HEK293 (cell line): Measurements from ENCODE around the gene RNF149.

Experiments
- CTCF ChIA-PET: fragments of 350-600 bp; formaldehyde crosslinking; extraction: SDS; loops from one replicate; lab custom pipeline; 2021; ENCODE audit warnings: antibody characterized with exemption; lab: Yijun Ruan, JAX
- POLR2A ChIA-PET: fragments of 300-600 bp; formaldehyde crosslinking; extraction: SDS; loops from one replicate; lab custom pipeline; 2020; ENCODE audit warnings: antibody characterized with exemption, inconsistent platforms; lab: Yijun Ruan, JAX
- H3K27ac ChIP-seq: fragments of 200-500 bp; sonication (Bioruptor generic); 2 replicates; pipeline ENCODE4 v1.5.1; 2014; ENCODE audit warnings: low read depth, low read length, control low read depth, inconsistent platforms; ENCODE audit errors: extremely low read depth
- H3K36me3 ChIP-seq, 2 experiments: fragments of 200-500 bp in 1 of 2; sonication (Bioruptor generic) in 1 of 2; 1 replicate in 1 of 2; 2 replicates in 1 of 2; pipeline ENCODE4 v1.5.1; 2014 to 2017; ENCODE audit warnings: inconsistent platforms in 2 of 2, low read length in 2 of 2; ENCODE audit not compliant: control insufficient read depth in 2 of 2, insufficient read depth in 1 of 2
- H3K4me1 ChIP-seq: fragments of 200-500 bp; sonication (Bioruptor generic); 2 replicates; pipeline ENCODE4 v1.5.1; 2014; ENCODE audit warnings: mild to moderate bottlenecking, low read length, inconsistent platforms; ENCODE audit not compliant: control insufficient read depth, insufficient read depth
- H3K4me3 ChIP-seq: 2 replicates; pipeline ENCODE4 v1.5.1; 2011; ENCODE audit warnings: low read depth, mild to moderate bottlenecking, control low read depth, low read length, moderate library complexity
- H3K9me3 ChIP-seq: fragments of 200-500 bp; sonication (Bioruptor generic); 2 replicates; pipeline ENCODE4 v1.5.1; 2014; ENCODE audit warnings: low read depth, low read length, inconsistent platforms; ENCODE audit not compliant: control insufficient read depth, insufficient read depth
- BCL11A ChIP-seq: fragments of 450-650 bp; formaldehyde crosslinking; IDR thresholded peaks from 2 replicates; pipeline ENCODE4 v1.5.1; 2016; ENCODE audit warnings: low read depth, missing biosample characterization, missing genetic modification characterization
- IKZF3 ChIP-seq: fragments of 450-650 bp; IDR thresholded peaks from 2 replicates; pipeline ENCODE4 v1.5.0; 2018; ENCODE audit warnings: missing biosample characterization, mild to moderate bottlenecking, missing genetic modification characterization, moderate library complexity
- KLF1 ChIP-seq: fragments of 450-650 bp; formaldehyde crosslinking; IDR thresholded peaks from 2 replicates; pipeline ENCODE4 v1.5.1; 2016; ENCODE audit warnings: missing biosample characterization, missing genetic modification characterization
- MYNN ChIP-seq: fragments of 450-650 bp; formaldehyde crosslinking; IDR thresholded peaks from 2 replicates; pipeline ENCODE4 v1.5.1; 2016; ENCODE audit warnings: missing biosample characterization, missing genetic modification characterization, borderline replicate concordance
- SCRT1 ChIP-seq: fragments of 450-650 bp; formaldehyde crosslinking; IDR thresholded peaks from 2 replicates; pipeline ENCODE4 v1.5.1; 2016; ENCODE audit warnings: missing biosample characterization, missing genetic modification characterization, borderline replicate concordance
- SP7 ChIP-seq: fragments of 450-650 bp; formaldehyde crosslinking; IDR thresholded peaks from 2 replicates; pipeline ENCODE4 v1.5.1; 2016; ENCODE audit warnings: missing biosample characterization, missing genetic modification characterization
- ZBTB20 ChIP-seq: fragments of 450-650 bp; formaldehyde crosslinking; IDR thresholded peaks from 2 replicates; pipeline ENCODE4 v1.5.1; 2016; ENCODE audit warnings: missing biosample characterization, missing genetic modification characterization
- ZNF138 ChIP-seq: fragments of 450-650 bp; formaldehyde crosslinking; IDR thresholded peaks from 2 replicates; pipeline ENCODE4 v1.5.1; 2016; ENCODE audit warnings: missing biosample characterization, missing genetic modification characterization, borderline replicate concordance
- ZNF223 ChIP-seq: fragments of 450-650 bp; formaldehyde crosslinking; IDR thresholded peaks from 2 replicates; pipeline ENCODE4 v1.5.1; 2016; ENCODE audit warnings: missing biosample characterization, missing genetic modification characterization
- ZNF324 ChIP-seq: fragments of 450-650 bp; formaldehyde crosslinking; IDR thresholded peaks from 2 replicates; pipeline ENCODE4 v1.5.1; 2016; ENCODE audit warnings: missing biosample characterization, missing genetic modification characterization
- ZNF350 ChIP-seq: fragments of 450-650 bp; formaldehyde crosslinking; IDR thresholded peaks from 2 replicates; pipeline ENCODE4 v1.5.0; 2017; ENCODE audit warnings: missing biosample characterization, mild to moderate bottlenecking, missing genetic modification characterization
- ZNF416 ChIP-seq: fragments of 450-650 bp; formaldehyde crosslinking; IDR thresholded peaks from 2 replicates; pipeline ENCODE4 v1.5.1; 2016; ENCODE audit warnings: missing biosample characterization, missing genetic modification characterization
- ZNF514 ChIP-seq: fragments of 450-650 bp; formaldehyde crosslinking; IDR thresholded peaks from 2 replicates; pipeline ENCODE4 v1.5.1; 2016; ENCODE audit warnings: missing biosample characterization, missing genetic modification characterization
- ZNF529 ChIP-seq: fragments of 450-650 bp; formaldehyde crosslinking; IDR thresholded peaks from 2 replicates; pipeline ENCODE4 v1.5.1; 2017; ENCODE audit warnings: missing genetic modification characterization, missing biosample characterization; ENCODE audit not compliant: insufficient replicate concordance
- ZNF558 ChIP-seq: fragments of 450-650 bp; formaldehyde crosslinking; IDR thresholded peaks from 2 replicates; pipeline ENCODE4 v1.5.1; 2016; ENCODE audit warnings: missing biosample characterization, missing genetic modification characterization
- ZNF585B ChIP-seq: fragments of 450-650 bp; formaldehyde crosslinking; IDR thresholded peaks from 2 replicates; pipeline ENCODE4 v1.5.1; 2016; ENCODE audit warnings: missing biosample characterization, missing genetic modification characterization
- ZNF654 ChIP-seq: fragments of 450-650 bp; formaldehyde crosslinking; IDR thresholded peaks from 2 replicates; pipeline ENCODE4 v1.5.1; 2016; ENCODE audit warnings: low read depth, missing biosample characterization, missing genetic modification characterization
- TF ChIP-seq, protein P1 (sequence below): fragments of 450-650 bp; formaldehyde crosslinking; IDR thresholded peaks from 2 replicates; pipeline ENCODE4 v1.5.1; 2016; ENCODE audit warnings: missing biosample characterization, missing genetic modification characterization
- TF ChIP-seq, protein P2 (sequence below): fragments of 450-650 bp; formaldehyde crosslinking; IDR thresholded peaks from 2 replicates; pipeline ENCODE4 v1.5.1; 2016; ENCODE audit warnings: missing biosample characterization, missing genetic modification characterization

Gene RNF149

DNA sequence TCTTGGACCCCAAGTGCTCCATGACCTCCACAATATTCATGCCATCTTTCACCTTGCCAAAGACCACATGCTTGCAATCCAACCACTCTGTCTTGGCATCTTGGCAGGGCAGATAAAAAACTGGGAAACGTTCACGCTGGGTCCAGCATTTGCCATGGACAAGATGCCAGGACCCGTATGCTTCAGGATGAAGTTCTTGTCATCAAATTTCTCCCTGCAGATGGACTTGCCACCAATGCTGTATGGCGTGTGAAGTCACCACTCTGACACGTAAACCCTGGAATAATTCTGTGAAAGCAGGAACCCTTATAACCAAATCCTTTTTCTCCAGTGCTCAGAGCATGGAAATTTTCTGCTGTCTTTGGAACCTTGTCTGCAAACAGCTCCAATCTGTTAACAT is 34.4 kb downstream of the RNF149 start (continued):
- TF ChIP-seq MYNN (tag by site-specific recombination) (no peak), SCRT1 (tag by site-specific recombination) (no peak), IKZF3 (tag by site-specific recombination) (no peak)

DNA sequence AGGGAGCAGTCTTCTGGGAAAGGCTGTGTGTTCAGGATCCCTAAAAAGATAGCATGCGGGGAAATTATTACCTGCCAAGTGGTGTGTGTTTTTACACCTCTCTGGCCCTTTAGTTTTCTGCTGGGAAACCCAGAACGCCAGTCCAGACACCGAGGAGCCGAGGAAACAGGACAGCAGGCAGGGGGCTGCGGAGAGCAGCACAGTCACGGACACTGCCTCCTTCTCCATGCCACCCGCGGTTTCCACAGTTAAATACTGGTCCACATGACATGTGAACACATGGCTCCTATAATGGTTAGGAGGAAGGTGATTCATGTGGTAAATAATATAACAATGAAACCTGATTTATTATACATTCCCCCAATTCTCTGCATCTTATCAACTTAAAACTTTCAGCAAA is 35.4 kb downstream of the RNF149 start:
- no peak for TF ChIP-seq ZNF350 (tag by site-specific recombination)
- TF ChIP-seq ZNF416 (tag by site-specific recombination): no peak
- no peak for TF ChIP-seq ZNF654
- TF ChIP-seq ZNF514 (tag by site-specific recombination): no peak
- TF ChIP-seq ZNF324 (tag by site-specific recombination): no peak
- TF ChIP-seq ZBTB20 (tag by site-specific recombination): no peak
- TF ChIP-seq ZNF558: no peak
- TF ChIP-seq, protein P1, sequence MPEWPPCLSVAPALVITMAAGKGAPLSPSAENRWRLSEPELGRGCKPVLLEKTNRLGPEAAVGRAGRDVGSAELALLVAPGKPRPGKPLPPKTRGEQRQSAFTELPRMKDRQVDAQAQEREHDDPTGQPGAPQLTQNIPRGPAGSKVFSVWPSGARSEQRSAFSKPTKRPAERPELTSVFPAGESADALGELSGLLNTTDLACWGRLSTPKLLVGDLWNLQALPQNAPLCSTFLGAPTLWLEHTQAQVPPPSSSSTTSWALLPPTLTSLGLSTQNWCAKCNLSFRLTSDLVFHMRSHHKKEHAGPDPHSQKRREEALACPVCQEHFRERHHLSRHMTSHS: no peak
- TF ChIP-seq ZNF223 (tag by site-specific recombination): no peak
- TF ChIP-seq ZNF585B (tag by site-specific recombination): no peak
- TF ChIP-seq, protein P2, sequence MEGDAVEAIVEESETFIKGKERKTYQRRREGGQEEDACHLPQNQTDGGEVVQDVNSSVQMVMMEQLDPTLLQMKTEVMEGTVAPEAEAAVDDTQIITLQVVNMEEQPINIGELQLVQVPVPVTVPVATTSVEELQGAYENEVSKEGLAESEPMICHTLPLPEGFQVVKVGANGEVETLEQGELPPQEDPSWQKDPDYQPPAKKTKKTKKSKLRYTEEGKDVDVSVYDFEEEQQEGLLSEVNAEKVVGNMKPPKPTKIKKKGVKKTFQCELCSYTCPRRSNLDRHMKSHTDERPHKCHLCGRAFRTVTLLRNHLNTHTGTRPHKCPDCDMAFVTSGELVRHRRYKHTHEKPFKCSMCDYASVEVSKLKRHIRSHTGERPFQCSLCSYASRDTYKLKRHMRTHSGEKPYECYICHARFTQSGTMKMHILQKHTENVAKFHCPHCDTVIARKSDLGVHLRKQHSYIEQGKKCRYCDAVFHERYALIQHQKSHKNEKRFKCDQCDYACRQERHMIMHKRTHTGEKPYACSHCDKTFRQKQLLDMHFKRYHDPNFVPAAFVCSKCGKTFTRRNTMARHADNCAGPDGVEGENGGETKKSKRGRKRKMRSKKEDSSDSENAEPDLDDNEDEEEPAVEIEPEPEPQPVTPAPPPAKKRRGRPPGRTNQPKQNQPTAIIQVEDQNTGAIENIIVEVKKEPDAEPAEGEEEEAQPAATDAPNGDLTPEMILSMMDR (tag by site-specific recombination): no peak
- TF ChIP-seq, all 188 proteins: peak for 0
- Histone ChIP-seq H3K36me3 (peaks cover 36 to 73% of the 10 kb centered on the region in 2 experiments), H3K4me1 (no peaks in the 10 kb centered on the region), H3K27ac (no peak overlapping the region), H3K4me3 (no peak overlapping the region), H3K9me3 (no peaks in the 10 kb centered on the region)
- POLR2A ChIA-PET: no interaction called here
- CTCF ChIA-PET: no interaction called here

DNA sequence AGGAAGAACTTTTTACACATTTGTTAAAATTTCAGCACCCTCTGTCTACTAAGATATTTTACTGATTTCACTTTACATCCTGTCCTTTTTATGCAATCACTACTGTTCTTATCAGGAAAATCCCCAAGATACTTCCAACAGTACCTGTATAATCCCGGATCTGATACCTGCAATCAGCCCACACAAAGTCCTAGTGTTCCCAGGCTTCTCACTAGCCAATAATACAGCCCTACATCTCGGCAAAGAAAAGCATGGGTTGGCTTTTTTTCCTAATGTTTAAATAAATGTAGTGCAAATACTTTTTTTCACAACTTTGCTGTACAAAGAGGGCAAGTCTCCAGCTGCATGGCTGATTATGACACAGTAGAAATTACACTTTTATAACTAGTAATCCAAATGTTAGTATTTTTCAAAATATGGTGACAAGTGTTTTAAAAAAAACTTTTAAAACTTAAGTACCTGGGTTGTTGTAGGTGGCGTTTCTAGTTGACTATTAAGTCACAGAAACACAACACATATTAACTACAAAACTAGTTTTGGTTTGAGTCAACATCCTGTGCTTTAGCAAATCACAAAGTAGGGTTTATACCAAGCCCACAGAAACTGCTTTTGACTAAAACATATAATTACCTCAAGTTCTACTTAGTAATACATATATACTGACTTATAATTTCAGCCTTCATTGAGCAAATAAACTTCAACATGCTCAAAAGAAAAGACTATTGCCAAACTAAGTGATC is 36.3 kb downstream of the RNF149 start:
- ChIA-PET POLR2A (no interaction called here), CTCF (interaction anchor here (0.7 kb wide), 1 partner anchor 146 kb away, joined by 3 read pairs; no protein-coding TSS in a partner anchor)
- Histone ChIP-seq H3K27ac (no peak overlapping the region), H3K4me3 (no peak overlapping the region), H3K9me3 (no peaks in the 10 kb centered on the region), H3K36me3 (peaks cover 30 to 78% of the 10 kb centered on the region in 2 experiments), H3K4me1 (no peaks in the 10 kb centered on the region)
- no peak for TF ChIP-seq KLF1
- TF ChIP-seq BCL11A (tag by site-specific recombination): no peak
- TF ChIP-seq ZNF138 (tag by site-specific recombination): no peak
- no peak for TF ChIP-seq ZNF529 (tag by site-specific recombination)
- TF ChIP-seq SP7 (tag by site-specific recombination): 0 out of 2 replicates have a peak, but pooled peaks have one; percentile 39
